Activated gamma-delta T cell treated with anti-CD3 and anti-CD28 coated beads, Interleukin-2, amount 50 U/mL, for 16 hours (primary cell): ENCODE measurements around the gene DCAF17.
"Not testable (repeated sequence)": the region's sequence is repeated elsewhere in the genome, so short reads cannot be mapped to it uniquely, and the experiment has no call there.

Experiments
- DNase-seq: peaks from one replicate; pipeline ENCODE4 v3.0.0-alpha.2; 2020; ENCODE audit warnings: low read depth

Gene DCAF17

DNA sequence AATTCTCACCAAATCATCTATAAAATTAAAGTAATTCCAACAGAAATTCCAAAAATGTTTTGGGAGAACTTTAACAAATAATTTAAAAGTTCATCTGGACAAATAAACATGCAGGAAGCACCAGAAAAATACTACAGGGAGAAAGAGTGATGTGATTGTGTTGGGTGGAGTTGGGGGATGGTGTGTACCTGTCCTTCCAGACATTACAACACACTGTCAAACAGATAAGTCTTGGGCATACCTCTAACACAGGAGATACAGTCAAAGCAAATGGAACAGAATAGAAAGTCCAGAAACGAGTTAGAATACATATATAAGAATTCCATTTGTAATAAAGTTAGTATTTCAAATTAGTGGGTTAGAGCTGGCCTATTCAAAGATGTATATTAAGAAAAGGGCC, 22.8 kb upstream of the DCAF17 start:
- no peak for DNase-seq

DNA sequence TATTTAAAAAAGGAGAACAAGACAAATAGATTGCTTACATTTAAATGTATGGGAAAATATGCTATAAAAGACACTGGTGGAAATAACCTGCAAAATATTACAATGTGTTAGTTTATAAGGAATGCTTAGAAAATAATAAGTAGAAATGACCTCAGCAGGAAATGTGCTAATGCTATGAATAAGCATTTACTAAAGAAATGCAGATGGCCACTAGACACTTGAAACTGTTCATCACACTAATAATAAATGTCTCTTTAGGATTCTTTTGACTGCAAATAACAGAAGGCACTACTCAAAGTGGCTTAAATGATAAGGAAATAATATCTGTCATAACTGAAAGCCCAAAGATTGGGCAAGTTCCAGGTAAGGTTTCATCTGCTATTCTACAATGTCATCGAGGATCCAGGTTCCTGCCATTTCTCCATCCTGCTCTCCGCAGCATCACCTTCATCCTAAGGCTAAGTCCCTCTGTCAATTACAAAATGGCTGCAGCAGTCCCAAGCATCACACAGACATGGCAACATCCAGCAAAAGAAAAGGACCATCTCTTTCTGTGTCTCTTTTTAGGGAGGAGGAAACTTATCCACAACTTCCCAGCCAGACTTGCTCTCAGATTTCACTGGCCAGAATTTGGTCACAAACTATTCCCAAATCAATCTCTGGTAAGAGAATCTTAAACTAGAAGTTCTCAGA, 22.1 kb upstream of the DCAF17 start:
- DNase-seq, result no peak

DNA sequence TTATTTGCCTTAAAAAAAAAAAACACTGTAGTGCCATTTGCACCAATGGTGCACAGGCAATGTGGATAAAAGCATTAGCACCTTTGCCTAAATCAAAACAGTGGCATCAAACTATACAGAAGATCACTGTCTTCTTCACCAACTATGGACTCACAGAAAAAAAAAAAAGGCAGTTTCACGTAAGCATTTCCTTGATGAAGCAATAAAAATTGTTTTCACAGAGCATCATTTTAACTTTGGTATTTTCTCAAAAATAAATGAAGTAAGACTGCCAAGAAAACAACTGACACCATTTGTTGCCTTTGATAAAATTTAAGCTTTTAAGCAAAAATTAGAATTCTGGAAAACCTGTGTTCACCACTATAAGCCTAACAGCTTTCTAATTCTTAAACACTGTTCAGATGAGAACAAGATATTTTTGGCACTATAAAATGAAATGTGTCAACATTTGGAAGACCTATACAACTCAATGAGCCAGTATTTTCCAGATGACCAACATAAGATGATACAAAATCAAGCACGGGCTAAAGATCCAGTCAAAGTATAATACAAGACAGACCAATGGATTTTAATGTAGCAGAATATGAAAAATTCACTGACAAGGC, 21.4 kb upstream of the DCAF17 start:
- DNase-seq, result no peak

DNA sequence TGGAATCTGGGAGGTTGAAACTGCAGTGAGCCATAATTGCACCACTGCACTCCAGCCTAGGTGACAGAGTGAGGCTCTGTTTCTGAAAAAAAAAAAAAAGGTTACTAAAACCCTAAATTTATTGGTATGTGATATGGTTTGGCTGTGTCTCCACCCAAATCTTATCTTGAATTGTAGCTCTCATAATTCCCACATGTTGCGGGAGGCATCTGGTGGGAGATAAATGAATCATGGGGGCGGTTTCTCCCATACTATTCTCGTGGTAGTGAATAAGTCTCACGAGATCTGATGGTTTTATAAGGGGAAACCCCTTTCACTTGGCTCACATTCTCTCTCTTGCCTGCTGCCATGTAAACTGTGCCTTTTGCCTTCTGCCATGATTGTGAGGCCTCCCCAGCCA, 19.4 kb upstream of the DCAF17 start:
- not testable (repeated sequence) for DNase-seq

DNA sequence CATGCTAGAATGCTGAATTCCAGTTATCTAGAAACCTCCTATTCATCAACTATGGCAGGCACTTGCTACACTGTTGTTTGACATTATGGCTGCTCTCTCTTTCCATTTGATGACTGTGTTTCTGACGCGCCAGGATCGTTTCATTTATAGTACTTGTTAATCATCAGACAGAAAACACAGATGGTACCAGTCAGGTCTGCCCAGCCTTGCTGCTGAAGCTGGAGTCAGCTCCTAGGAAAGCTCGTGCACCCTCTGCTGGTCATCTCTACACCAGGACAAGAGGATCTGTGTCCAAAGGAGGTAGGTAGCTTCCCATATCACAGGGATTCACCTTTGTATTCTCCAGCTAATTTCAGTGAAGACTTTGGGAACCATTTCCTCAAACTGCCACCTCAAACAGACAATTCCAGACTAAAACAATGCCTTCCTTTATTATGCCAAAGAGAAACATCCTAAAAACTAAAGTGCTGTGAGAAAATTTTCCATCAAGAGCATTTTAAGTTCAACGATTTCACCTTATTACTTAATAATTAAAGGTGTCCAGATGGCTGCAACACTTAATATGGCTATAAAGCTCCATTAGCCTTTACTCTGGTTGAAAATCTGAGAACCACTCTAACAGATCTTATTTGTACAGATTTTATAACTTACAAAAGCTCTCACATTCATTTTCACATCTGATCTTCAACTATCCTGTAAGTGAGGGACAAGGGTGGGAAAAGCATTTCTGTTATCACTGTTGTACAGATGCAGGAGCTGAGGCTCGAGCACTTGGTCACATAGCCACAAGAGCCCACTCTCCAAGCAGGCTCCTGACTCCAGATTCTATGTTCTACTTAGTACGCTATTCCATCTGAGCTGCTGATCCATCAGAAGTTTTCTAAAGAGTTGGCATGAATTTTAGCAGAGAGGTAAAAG, 17.8 kb upstream of the DCAF17 start:
- peak; percentile 54 for DNase-seq

DNA sequence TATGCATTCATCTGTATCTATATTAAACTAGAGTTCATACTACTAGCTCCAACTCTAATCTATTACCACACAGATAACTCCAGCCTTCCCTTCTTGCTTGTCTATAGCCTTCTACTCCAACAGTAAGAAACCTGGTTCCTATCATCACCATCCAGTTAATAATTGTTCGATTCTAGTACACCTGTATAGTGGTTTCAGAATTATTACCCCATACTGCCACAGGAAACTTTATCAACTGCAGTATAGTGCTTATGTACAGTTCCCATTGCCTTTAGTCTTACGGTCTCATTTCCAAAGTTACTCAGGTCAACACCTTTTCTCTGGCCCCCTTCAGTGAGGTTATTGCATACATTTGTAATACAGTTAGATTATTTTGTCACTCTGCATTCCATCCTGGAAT, 14.7 kb upstream of the DCAF17 start:
- DNase-seq, result no peak

DNA sequence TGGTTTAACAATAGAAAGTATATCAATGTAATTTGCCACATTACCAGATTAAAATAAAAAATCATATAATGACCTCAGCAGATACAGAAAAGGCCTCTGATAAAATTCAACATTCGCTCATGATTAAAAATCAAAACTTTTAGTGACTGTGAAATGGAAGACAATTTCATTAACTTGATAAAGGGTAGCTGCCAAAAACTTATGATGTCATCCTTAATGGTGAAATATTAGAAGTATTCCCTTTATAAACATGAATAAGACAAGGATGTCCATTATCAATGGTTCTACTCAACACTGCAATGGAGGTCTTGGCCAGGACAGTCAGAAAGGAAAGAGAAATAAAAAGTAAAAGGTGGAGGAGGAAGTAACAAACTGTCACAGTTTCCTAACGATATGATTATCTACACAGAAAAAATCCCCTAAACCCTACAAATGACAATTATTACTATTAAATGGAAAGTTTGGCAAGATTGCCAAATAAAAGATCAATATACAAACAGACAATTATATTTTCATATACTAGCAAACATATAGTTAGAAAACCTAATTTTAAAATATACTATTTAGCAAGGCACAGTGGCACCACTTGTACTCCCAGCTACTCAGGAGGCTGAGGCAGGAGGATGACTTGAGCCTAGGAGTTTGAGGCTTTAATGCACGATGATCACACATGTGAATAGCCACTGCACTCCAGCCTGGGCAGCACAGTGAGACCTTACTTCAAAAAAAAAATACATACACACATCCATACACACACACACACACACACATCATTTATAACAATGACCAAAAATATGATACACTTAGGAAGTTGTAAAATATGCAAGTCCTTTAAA, 13.1 kb upstream of the DCAF17 start:
- DNase-seq, result no peak

DNA sequence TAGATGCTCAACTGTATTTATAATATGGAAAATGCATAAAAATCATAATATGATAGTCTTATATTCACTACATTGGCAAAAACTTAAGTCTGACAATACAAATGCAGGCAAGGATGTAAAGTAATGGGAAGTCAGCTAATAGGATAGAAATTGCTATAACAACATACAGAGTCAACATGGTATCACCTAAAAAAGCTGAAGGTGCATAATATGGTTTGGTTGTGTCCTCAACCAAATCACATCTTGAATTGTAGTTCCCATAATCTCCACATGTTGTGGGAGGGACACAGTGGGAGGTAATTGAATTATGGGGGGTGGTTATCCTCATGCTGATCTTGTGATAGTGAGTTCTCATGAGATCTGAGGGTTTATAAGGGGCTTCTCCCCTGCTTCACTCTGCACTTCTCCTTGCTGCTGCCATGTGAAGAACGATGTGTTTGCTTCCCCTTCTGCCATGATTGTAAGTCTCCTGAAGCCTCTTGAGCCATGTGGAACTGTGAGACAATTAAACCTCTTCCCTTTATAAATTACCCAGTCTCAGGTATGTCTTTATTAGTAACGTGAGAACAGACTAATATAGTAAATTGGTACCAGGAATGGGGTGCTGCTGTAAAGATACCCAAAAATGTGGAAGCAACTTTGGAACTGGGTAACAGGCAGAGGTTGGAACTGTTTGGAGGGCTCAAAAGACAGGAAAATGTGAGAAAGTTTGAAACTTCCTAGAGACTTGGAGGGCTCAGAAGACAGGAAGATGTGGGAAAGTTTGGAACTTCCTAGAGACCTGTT, 11.1 kb upstream of the DCAF17 start:
- not testable (repeated sequence) for DNase-seq

DNA sequence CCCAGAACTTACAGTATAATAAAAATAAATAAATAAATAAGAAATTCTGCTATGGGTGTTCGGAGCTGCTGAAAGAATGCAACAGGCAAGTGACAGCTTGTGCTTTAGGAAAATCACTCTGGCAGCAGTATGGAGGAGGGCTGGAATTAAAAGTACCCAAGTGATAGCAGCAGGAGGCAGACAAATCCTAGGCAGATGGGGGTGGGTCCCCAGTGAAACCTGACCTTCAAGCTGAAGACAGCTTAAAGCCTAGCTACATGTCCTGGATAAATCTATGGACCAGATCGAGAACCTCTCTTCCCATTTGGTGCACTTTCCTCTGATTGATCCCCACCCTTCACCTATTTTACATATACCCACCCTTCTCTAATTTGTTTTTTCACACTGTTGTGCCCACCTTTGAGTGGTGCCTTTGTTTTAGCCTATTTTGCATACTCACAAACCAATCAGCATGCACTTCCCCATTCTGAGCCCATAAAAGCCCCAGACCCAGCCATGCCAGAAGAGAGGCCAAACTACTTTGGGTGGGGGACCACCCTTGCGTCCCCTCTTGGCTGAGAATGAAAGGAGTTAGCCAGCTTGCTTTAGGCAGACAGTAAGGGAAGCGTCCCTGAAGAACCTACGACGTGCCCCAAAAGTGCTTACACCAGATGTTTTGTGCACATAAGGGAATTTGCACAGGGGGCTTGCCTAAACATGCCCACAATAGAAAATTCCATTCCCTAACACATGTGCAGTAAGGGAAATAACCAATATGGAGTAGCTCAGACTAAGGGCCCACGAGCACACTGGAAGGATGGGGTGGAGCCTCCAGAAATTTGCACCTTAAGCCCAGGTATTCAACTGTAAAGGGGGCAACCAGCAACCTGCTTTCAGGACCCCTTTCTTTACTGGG, 3.3 kb upstream of the DCAF17 start:
- DNase-seq, result no peak

DNA sequence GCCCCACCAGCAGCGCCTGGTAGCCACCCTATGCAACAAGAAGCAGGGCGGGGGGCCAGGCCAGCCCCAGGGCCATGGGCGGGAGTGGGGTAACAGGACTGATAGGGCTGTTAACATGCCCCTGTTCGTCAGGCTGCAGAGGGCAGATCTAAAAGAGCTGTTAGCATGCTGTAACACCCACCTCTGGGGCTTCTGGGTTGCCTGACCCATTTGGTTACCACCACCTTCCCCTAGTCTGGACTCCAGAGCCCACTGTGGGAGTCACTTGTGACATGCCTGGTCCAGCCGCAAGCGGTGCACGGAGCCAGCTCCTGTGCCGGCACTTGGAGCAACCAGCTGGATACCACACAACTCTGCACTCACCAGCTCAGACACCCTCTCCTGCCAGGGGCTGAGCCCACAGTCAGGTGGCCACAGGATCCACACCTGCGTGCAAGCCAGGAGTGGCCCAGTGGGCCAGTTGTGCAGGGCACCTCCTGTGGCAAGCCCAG, 2.3 kb upstream of the DCAF17 start:
- DNase-seq, result no peak

DNA sequence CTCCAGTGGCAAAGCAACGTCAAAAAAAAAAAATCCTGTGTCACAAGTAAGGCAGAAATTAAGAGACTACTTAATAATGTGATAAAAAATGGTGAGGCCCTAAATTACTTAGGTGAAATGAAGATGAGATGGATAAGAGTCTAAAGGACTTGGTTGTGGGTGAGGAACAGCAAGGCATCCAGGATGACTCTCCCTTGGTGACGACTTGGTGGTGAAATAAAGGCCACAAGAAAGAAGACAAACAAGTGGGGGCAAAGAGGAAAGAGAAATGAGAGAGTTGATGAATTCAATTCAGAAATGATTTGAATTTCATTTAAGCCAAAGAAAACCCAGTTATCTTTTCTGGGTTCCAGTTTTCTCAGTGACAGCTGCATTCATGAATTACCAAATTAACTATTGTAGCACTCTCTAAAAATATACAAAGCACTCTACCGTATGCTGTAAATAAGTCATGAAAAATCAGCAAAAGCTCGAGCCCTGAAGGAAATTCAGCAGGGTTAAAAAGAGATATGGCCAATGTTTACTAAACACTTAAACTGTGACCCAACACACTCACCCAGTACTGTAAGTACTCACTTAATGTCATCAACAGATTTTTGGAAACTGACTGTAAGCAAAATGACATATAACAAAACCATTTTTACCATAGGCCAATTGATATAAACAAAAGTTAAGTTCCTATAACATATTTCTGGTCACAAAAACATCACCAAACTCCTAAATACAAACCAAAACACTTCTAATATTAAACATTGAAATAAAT, 1.6 kb upstream of the DCAF17 start:
- DNase-seq, result no peak

DNA sequence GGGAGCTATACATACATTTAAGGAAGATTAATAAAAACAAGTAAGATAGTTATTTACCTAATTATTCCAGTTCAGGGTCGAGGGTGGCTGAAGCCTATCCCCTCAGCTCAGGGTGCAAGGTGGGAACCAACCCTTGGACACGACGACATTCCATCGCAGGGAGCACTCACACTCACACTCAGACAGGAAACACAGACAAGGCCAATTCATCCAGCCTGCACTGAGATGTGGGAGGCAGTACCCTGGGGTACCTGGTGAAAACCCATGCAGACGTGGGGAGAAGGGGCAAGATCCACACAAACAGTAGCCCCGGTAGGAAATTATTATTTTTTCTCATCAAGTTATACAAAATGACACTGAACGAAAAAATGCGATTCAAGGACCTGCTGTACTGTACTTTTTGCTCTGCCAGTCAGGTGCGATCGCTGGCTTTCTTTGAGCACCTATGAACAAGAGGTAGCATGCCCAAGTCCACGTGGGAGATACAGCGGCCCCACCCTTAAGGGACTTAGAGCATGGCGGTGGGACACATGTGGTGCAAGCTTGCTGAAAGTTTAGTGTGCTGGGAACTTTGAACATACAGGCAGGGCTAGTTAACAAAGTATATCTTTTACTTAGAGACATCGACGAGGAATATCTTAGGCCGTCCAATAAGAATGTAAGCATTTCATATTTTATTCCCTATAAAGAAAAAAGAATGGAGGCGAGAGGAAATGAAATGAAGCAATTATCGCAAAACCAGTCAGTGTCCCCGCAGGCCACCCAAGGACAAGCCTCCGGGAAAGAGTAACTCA, 860 bp upstream of the DCAF17 start:
- peak; percentile 10 for DNase-seq

DNA sequence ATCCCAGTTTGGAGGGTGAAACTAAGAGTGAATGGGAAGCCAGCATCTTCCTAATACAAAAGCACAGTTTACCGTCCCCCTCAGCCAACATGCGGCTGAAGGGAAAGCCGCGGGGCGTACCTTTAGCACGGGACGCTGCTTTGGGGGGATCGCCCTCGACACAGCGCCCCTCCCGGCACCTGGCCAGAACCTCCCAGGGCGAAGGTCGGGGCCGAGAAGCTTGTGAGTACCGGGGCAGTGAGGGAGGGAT, 338 bp upstream of the DCAF17 start, which contains the start of gene METTL8:
Gene METTL8, minus strand, starts transcription at position 228 of the 250 bp plus-strand sequence. CDS start 41,805 bp downstream, outside the sequence.
- DNase-seq, result no peak

DNA sequence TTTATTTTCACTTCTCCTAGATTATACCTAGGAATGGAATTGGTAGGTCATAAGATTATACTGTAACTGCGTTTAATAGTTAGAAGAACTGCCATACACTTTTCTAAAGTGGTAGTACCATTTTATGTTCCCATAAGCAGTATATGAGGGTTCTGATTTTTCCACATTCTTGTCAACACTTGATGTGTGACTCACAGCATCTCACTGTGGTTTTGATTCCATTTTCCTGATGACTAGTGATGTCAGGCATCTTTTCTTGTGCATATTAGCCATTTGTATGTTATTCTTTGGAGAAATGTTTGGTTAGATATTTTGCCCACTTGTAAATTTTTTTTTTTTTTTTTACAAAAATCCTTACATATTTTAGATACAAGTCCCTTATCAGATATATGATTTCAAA, 2.3 kb downstream of the DCAF17 start:
- DNase-seq, result no peak

DNA sequence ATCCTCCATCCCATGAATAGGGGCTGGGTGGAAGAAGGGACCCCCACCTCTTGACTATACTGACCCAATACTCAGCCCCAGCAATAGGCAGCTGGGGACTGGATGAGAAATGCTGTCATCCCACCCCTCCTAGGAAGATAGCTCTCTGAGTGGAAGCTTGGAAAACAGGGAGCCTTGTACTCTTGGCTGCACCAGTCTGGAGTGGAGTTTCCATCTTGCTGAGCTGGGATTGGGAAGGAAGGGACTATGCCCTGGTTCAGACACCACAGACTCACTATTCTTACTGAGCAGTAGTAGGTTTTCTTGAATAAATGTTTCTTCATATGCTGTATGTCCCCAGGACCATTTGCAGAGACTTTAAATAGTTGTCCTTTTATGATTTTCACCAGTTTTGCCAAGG, 7.4 kb downstream of the DCAF17 start:
- DNase-seq, result no peak

DNA sequence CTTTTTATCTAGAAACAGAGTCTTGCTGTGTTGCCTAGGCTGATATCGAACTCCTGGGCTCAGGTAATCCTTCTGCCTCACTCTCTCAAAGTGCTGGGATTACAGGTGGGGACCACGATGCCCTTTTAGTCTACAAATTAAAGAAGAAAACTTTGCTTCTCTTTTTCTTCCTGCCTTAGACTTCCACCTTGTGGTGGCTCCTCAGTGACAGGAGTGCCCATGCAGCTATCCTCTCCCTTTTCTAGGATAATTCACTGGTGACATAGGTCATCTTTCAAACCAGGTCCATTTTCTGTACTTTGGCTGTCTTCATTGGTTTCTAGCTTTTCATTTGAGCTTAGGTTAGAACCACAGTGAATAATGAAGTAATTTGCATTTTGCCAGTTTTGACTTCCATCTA, 13.6 kb downstream of the DCAF17 start:
- no peak for DNase-seq

DNA sequence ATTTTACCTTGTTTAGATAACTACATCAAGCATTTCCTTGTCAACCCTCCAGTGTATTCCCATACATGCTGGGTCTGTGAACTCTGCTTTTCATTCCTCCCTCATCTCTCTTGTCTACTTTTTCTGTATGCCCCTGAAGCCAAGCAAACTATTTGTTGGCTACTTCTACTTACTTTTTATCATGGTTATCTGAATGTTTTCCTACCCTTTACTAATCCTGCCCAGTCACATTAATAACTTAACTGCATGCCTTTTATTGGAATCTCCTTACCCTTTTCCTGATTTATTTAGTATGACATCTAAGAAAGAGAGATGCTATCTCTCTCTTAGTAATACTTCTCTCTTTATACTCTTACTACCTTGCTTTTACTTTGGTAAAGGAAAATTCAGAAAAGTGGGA, 17.0 kb downstream of the DCAF17 start:
- no peak for DNase-seq

DNA sequence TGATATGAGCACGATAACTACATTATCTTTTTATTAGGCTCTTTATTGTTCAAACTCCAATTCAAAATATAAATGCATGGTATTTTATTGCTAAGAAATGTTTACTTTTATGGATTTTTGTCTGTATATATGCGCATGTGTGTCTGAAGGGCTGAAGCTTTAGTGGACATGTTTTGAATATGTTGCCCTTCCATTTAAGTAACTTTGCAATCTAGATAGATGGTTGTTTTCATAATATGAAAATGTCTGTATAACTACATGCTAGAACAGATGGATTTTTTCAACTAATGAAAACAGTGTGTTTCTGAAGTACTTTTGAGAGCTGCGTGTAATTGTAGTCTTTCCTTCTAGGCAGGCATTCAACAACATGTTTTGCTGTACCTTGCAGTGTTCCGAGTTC, 18.7 kb downstream of the DCAF17 start:
- no peak for DNase-seq

DNA sequence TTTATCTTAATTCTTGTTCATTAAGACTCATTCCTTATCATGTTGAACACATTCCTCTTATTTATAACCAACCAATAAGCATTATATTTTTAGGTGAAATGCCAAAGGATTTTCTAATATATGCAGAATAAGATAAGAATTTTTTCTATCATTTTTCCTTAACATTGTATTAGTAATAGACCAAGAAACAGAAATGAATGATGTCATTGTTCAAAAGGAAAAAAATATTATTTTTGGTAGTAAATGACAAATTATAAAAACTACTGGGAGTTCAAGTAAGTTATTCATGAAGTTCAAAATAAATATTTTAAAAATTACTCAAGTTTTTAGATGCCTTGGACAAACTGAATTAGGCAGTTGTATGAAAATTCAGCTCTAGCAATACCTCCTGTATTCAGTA, 25.5 kb downstream of the DCAF17 start:
- DNase-seq, result no peak
